AG09309 (cell line): Measurements from ENCODE around the gene C19orf25.

ENCODE experiments used
- DNase-seq: peaks from one replicate; pipeline ENCODE4 v3.0.0-alpha.2; 2010; ENCODE audit warnings: low read depth
- H3K4me3 ChIP-seq: 2 replicates; pipeline ENCODE4 v1.5.1; 2011; ENCODE audit warnings: mild to moderate bottlenecking, low read depth, low read length, moderate library complexity; ENCODE audit not compliant: control insufficient read depth
- TF ChIP-seq, protein P1 (sequence below): IDR thresholded peaks from 2 replicates; pipeline ENCODE4 v1.5.1; 2011; ENCODE audit warnings: mild to moderate bottlenecking, low read depth, low read length, inconsistent platforms; ENCODE audit not compliant: insufficient read depth, control insufficient read depth; ENCODE audit errors: missing control alignments

The C19orf25 gene

DNA sequence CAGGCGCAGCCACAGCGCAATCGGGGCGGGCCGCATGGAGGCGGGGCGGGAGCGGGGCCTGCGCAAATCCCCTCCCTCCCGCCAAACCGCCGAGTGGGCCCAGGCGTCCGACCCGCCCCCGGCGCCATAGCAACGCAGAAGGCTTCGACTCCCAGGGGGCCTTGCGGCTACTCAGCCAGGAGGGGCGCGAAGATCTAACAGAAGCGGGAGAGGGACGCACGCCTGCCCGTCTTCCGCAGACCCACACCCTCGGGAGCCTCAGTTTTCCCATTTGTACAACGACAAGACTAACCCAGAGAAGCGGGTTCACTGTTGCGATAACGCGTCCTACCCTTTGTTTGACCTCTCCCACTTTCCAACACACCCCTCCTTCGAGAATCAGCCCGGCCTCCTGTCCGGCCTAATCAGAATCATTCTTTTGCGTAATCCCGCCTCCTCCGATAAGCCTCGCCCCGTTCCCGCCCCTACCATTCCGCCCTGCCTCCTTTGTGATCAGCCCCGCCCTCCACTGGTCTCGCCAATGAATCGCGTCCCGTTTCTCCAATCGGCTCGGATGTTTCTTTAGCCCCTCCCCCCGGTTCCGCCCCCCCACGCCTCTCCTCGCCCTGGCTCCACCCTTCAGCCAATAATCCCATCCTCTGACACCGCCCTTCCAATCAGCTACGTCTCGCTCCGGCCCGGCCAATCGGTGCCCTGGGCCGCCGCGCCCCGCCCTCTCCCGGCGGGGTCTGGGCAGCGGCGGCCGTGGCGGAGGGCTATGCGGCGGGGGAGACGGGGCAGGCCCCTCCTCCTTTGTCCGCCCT is 11.5 kb upstream of the C19orf25 start, which contains the start of gene PCSK4:
Gene PCSK4 (minus strand): TSS at position 40 of the 803 bp plus-strand sequence. CDS start 4 bp downstream, at position 36.
- DNase-seq = peak; percentile 94

DNA sequence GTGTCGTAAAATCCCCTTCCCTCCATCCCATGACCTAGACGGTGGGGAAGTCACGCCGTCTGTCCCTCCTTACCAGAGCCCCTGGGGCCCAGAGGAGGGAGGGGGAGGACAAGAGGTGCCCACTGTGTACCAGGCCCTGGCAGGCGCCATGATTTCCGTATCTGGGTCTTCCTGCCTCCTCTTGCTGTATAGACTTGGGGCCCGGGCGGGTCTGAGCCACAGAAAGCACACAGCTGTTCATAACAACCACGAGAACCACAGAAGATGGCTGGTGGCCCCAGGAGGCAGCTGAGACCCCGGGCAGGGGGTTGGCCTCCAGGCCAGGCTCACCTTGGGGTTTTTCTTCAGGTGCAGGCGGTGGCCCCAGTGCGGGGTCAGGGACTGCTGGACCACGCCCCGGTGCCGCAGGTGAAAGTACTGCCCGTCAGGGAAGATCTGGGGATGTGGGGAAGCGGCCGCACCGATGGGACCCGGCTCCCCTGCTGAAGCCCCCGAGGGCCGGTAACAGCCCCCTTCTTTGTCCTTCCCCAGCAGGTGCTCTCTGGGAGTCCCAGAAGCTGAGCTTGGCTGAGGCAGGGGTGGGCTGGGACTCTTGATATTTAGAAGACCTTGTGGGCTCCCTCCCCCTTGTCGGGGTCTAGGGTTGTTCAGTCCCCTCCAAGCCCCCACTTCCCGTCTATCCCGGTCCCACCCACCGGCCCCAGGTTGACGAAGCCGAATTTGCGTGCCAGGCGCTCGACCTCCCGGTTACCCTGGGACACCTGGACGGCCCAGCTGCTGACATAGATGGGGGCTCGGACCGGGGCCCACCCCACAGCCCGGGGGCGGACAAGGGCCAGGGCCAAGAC is 10.7 kb upstream of the C19orf25 start:
- DNase-seq = no peak
- TF ChIP-seq, protein P1, sequence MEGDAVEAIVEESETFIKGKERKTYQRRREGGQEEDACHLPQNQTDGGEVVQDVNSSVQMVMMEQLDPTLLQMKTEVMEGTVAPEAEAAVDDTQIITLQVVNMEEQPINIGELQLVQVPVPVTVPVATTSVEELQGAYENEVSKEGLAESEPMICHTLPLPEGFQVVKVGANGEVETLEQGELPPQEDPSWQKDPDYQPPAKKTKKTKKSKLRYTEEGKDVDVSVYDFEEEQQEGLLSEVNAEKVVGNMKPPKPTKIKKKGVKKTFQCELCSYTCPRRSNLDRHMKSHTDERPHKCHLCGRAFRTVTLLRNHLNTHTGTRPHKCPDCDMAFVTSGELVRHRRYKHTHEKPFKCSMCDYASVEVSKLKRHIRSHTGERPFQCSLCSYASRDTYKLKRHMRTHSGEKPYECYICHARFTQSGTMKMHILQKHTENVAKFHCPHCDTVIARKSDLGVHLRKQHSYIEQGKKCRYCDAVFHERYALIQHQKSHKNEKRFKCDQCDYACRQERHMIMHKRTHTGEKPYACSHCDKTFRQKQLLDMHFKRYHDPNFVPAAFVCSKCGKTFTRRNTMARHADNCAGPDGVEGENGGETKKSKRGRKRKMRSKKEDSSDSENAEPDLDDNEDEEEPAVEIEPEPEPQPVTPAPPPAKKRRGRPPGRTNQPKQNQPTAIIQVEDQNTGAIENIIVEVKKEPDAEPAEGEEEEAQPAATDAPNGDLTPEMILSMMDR = no peak
- peak overlapping the region; percentile 53 for H3K4me3 ChIP-seq

More for the DNA sequence above, 11.5 kb upstream of the C19orf25 start, which contains the start of gene PCSK4:
- TF ChIP-seq, protein P1 = no peak
- H3K4me3 ChIP-seq = peak within 1 kb of the TSS; percentile 53

DNA sequence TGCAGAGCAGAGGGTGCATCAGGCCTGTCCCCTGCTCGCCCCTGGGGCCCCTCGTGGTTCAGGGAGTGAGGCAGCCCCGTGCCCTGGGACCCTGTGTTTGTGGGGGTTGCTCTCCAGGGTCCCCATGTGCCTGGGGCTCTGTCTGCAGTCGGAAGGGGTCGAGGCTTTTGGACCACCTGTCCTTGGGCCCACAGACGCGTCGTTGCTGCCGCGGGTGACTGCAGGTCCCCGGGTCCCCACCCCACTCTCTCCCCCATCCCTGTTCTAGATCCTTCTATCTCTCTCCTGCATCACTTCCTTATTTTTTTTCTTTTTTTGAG is 9.2 kb upstream of the C19orf25 start:
- DNase-seq = no peak
- no peak overlapping the region for H3K4me3 ChIP-seq
- TF ChIP-seq, protein P1 = no peak

DNA sequence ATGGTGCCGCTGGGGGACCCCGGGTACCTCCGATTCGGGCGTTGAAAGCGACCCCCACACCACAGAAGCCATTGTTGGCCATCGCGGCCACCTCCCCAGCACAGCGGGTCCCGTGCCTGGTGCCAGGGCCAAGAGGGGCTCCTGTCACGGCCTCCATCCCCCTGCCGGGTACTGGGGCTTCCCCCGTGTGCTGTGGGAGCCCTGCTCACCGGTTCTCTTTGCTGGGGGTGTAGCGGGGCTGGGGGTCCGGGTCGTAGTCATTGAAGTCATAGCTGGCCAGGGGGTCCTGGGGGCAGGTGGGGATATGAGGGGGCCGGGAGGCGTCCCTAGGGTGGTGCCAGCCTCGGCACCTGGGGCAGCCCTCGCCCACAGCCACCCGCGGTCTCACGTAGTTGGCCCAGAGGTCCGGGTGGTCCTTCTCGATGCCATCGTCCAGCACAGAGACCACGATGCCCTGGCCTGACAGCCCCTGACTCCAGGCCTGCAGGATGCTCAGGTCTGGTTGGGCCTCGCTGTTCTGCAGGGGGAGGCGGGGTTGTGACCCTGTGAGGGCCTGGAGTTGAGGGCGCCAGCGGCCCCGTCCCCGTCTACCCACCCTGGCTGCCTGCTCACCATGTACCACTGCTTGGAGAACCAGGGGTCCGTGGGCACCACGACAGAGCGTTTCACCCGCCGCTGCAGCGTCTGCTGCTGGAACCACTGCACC is 8.7 kb upstream of the C19orf25 start:
- no peak overlapping the region for H3K4me3 ChIP-seq
- no peak for DNase-seq
- TF ChIP-seq, protein P1 = no peak

DNA sequence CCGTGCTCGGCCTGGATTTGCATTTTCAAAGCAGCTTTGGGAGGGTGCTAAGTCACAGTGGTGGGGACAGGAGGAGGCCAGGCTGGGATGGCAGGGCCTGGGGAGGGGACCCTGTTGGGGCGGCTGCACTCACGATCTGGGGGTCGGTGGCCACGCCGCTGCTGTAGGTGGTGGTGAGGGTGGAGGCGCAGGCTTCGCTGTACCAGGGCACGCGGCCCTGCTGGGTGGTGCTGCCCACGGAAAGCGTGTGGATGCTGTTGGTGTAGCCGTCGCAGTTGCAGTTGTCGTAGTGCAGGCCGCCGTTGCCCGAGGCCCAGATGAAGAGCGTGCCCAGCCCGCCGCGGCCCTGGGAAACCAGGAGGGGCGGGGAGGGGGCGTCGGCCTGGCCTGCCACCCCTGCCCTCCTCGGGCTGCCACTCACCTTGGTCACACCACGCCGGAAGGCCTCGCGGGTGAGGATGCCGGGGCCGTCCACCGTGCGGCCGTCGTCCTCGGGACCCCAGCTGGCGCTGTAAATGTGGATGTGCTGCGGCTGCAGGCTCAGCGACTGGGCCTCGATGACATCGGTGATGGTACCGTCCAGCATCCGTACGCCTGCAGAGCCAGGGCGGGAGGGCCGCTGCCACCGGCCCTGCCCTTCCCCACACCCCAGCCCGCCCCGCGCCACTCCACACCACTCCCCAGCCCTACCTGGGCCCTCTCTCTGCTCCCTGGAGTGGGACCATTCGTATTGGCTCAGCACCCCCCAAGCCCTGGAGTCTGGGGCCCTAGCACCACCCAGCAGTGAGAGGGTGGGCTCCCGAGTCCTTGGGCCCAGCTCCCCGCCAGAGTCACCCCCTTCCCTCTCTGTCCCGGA is 7.9 kb upstream of the C19orf25 start:
- no peak overlapping the region for H3K4me3 ChIP-seq
- TF ChIP-seq, protein P1 = no peak
- no peak for DNase-seq
